DOHH2 (cell line): ENCODE data around the gene CD3G.

Experiments used
- CTCF ChIP-seq: fragments of 200-600 bp; sonication (generic); IDR thresholded peaks from one replicate; pipeline ENCODE4 v1.5.1; 2014; ENCODE audit warnings: antibody characterized with exemption, mild to moderate bottlenecking, low read depth, low read length; ENCODE audit not compliant: poor library complexity, severe bottlenecking
- EZH2phosphoT487 ChIP-seq: fragments of 200-600 bp; sonication (generic); IDR thresholded peaks from 2 replicates; pipeline ENCODE4 v1.6.1; 2017; ENCODE audit warnings: borderline replicate concordance, mild to moderate bottlenecking, antibody characterized with exemption, low read length, moderate library complexity, mixed read lengths

- no peak for TF ChIP-seq EZH2phosphoT487
- no peak for TF ChIP-seq CTCF
Measured at GRCh38 chr11:118373263-118373662, 29.1 kb downstream of the CD3G start.
